Tibial nerve (tissue), 4 donors: ENCODE data around the gene GULP1. TPM values are rescaled to one million over a fixed set of nuclear protein-coding genes. Genes with fewer than 3 reads are reported as not detected.

Experiments used
- DNase-seq, 2 donors: peaks; one replicate each; pipeline ENCODE4 v3.0.0-alpha.2; 2019; ENCODE audit warnings: low spot score in 2 of 2
- H3K27ac ChIP-seq, 4 donors: fragments of 200-600 bp; sonication (generic) in 3 of 4; one replicate each; pipeline ENCODE4 v1.5.1; 2017 to 2019; ENCODE audit warnings: mild to moderate bottlenecking in 1 of 4
- H3K27me3 ChIP-seq, 2 donors: fragments of 200-600 bp; sonication (generic) in 1 of 2; one replicate each; pipeline versions ENCODE4 v1.5.1 to v1.6.0; 2017 to 2019
- H3K36me3 ChIP-seq, 3 donors: fragments of 200-600 bp; sonication (generic); one replicate each; pipeline ENCODE4 v1.5.1; 2018 to 2019
- H3K4me1 ChIP-seq, 4 donors: fragments of 200-600 bp; sonication (generic) in 3 of 4; one replicate each; pipeline ENCODE4 v1.5.1; 2017 to 2019
- H3K4me3 ChIP-seq, 4 donors: fragments of 200-600 bp; sonication (generic) in 3 of 4; one replicate each; pipeline ENCODE4 v1.5.1; 2017 to 2019; ENCODE audit warnings: mild to moderate bottlenecking in 1 of 4, moderate library complexity in 1 of 4
- H3K9me3 ChIP-seq, 4 donors: fragments of 200-600 bp; sonication (generic) in 3 of 4; one replicate each; pipeline ENCODE4 v1.5.1; 2017 to 2019
- CTCF ChIP-seq, 5 experiments: fragments of 200-600 bp in 3 of 5; fragments of 450-650 bp in 2 of 5; sonication (generic) in 3 of 5; IDR thresholded peaks; one replicate each; pipeline ENCODE4 v1.5.1; 2016 to 2019; ENCODE audit warnings: antibody characterized with exemption in 5 of 5, mild to moderate bottlenecking in 3 of 5, moderate library complexity in 2 of 5
- EP300 ChIP-seq, 2 donors: sonication (generic); formaldehyde crosslinking; IDR thresholded peaks; one replicate each; pipeline ENCODE4 v1.6.1; 2017; ENCODE audit warnings: antibody characterized with exemption in 2 of 2, mild to moderate bottlenecking in 1 of 2
- POLR2A ChIP-seq, 2 donors: fragments of 450-650 bp; IDR thresholded peaks; one replicate each; pipeline ENCODE4 v1.6.1; 2017; ENCODE audit warnings: antibody characterized with exemption in 2 of 2, mild to moderate bottlenecking in 2 of 2, moderate library complexity in 2 of 2
- WGBS, 2 donors: methylation state at CpG; one replicate each; pipeline ENCODE4 v1.1.5; 2018; 5-methylcytosine and 5-hydroxymethylcytosine counted together
- total RNA-seq, 4 donors: library from RNA; depleted of rRNA; stranded (reverse); fragments of >200 nt; gene quantifications; one replicate each; pipeline ENCODE4 v1.1.0, GENCODE V29; 2016

GULP1 gene
- total RNA-seq, 4 donors from 2014 or later, result 63.4 to 89.2 (median 78.1) TPM

- no peak overlapping the region for H3K4me3 ChIP-seq
- 90 to 94% methylated on average over 3 of the region's 3 CpGs for WGBS, 2 donors
- TF ChIP-seq POLR2A (IDR thresholded peaks at IDR 0.05) (no peak), EP300 (IDR thresholded peaks at IDR 0.05) (no peak), CTCF (IDR thresholded peaks at IDR 0.05) (no peak)
- H3K36me3 ChIP-seq, result peaks cover 0 to 9% (median 0%) of the 10 kb centered on the region in 3 donors
- H3K27me3 ChIP-seq, result no peaks in the 10 kb centered on the region
- H3K4me1 ChIP-seq, result peaks cover 0 to 14% (median 2%) of the 10 kb centered on the region in 4 donors
- H3K27ac ChIP-seq, result no peak overlapping the region
- DNase-seq, result no peak
- H3K9me3 ChIP-seq, result no peaks in the 10 kb centered on the region
Measured at GRCh38 chr2:188571543-188572303, 280.0 kb downstream of the GULP1 start.

GRCh38 chr2:188572592-188572991 is 280.9 kb downstream of the GULP1 start:
- no peaks in the 10 kb centered on the region for H3K9me3 ChIP-seq
- no peak overlapping the region for H3K4me3 ChIP-seq
- 90 to 92% methylated on average over 1 of the region's 1 CpG for WGBS, 2 donors
- no peak for TF ChIP-seq EP300 (IDR thresholded peaks at IDR 0.05)
- TF ChIP-seq CTCF (IDR thresholded peaks at IDR 0.05), result no peak
- no peak for TF ChIP-seq POLR2A (IDR thresholded peaks at IDR 0.05)
- H3K27ac ChIP-seq, result no peak overlapping the region
- H3K27me3 ChIP-seq, result no peaks in the 10 kb centered on the region
- DNase-seq, result no peak
- peaks cover 0 to 17% (median 2%) of the 10 kb centered on the region in 4 donors for H3K4me1 ChIP-seq
- peaks cover 0 to 9% (median 0%) of the 10 kb centered on the region in 3 donors for H3K36me3 ChIP-seq

GRCh38 chr2:188573453-188573852 is 281.8 kb downstream of the GULP1 start:
- no peak for DNase-seq
- no peak for TF ChIP-seq CTCF (IDR thresholded peaks at IDR 0.05)
- TF ChIP-seq POLR2A (IDR thresholded peaks at IDR 0.05), result no peak
- H3K27ac ChIP-seq, result peak overlapping the region in 1 of 4 donors; percentile 21
- no peaks in the 10 kb centered on the region for H3K9me3 ChIP-seq
- peaks cover 0 to 9% (median 0%) of the 10 kb centered on the region in 3 donors for H3K36me3 ChIP-seq
- H3K4me3 ChIP-seq, result no peak overlapping the region
- peaks cover 0 to 19% (median 2%) of the 10 kb centered on the region in 4 donors for H3K4me1 ChIP-seq
- H3K27me3 ChIP-seq, result no peaks in the 10 kb centered on the region
- 77 to 93% methylated on average over 1 of the region's 1 CpG for WGBS, 2 donors

- Histone ChIP-seq H3K4me3 (no peak overlapping the region), H3K36me3 (peaks cover 0 to 6% (median 0%) of the 10 kb centered on the region in 3 donors), H3K9me3 (no peaks in the 10 kb centered on the region), H3K4me1 (peaks cover 0 to 23% (median 2%) of the 10 kb centered on the region in 4 donors), H3K27me3 (no peaks in the 10 kb centered on the region), H3K27ac (peak overlapping the region in 1 of 4 donors; percentile 50)
- no peak for DNase-seq
- TF ChIP-seq POLR2A (IDR thresholded peaks at IDR 0.05) (no peak), EP300 (IDR thresholded peaks at IDR 0.05) (no peak), CTCF (IDR thresholded peaks at IDR 0.05) (no peak)
- WGBS, 2 donors, result 76 to 84% methylated on average over 2 of the region's 2 CpGs
Measured at GRCh38 chr2:188576006-188576405, 284.3 kb downstream of the GULP1 start.

- H3K36me3 ChIP-seq, result peaks cover 0 to 1% (median 0%) of the 10 kb centered on the region in 3 donors
- WGBS, 2 donors, result 48 to 64% methylated on average over 1 of the region's 1 CpG
Measured at GRCh38 chr2:188576651-188577050, 285.0 kb downstream of the GULP1 start.

More at GRCh38 chr2:188576651-188577050, 285.0 kb downstream of the GULP1 start:
- TF ChIP-seq EP300 (IDR thresholded peaks at IDR 0.05), result no peak
- no peak for TF ChIP-seq POLR2A (IDR thresholded peaks at IDR 0.05)
- TF ChIP-seq CTCF (IDR thresholded peaks at IDR 0.05), result no peak
- Histone ChIP-seq H3K4me1 (peaks cover 0 to 26% (median 2%) of the 10 kb centered on the region in 4 donors), H3K27ac (peak overlapping the region in 2 of 4 donors; percentile 48 to 50), H3K4me3 (no peak overlapping the region), H3K9me3 (no peaks in the 10 kb centered on the region), H3K27me3 (no peaks in the 10 kb centered on the region)
- DNase-seq, result no peak
